Loucy (cell line): ENCODE data around the gene NAXD.

Source experiments
- EZH2phosphoT487 ChIP-seq: fragments of 200-600 bp; IDR thresholded peaks from 2 replicates; pipeline ENCODE4 v1.6.1; 2018; ENCODE audit warnings: antibody characterized with exemption, mild to moderate bottlenecking, moderate library complexity, borderline replicate concordance
- TF ChIP-seq, protein P1 (sequence below): fragments of 200-600 bp; sonication (generic); conservative IDR thresholded peaks from 2 replicates; pipeline ENCODE4 v1.5.1; 2014; ENCODE audit warnings: mild to moderate bottlenecking, antibody characterized with exemption, low read length

DNA sequence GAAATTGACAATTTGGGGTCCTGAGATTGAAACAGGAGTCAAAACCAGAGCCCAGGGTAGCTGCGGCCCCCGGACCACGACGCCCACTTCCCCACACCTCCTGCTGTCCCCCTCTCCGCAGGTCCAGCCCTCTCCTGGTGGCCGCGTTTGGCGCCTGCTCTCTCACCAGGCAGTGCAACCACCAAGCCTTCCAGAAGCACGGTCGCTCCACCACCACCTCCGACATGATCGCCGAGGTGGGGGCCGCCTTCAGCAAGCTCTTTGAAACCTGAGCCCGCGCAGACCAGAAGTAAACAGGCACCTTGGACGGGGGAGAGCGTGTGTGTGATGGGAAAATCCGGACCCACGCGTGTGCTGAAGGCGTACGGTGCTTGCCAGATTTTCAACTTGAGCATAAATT is 22.9 kb downstream of the NAXD start:
- TF ChIP-seq, protein P1, sequence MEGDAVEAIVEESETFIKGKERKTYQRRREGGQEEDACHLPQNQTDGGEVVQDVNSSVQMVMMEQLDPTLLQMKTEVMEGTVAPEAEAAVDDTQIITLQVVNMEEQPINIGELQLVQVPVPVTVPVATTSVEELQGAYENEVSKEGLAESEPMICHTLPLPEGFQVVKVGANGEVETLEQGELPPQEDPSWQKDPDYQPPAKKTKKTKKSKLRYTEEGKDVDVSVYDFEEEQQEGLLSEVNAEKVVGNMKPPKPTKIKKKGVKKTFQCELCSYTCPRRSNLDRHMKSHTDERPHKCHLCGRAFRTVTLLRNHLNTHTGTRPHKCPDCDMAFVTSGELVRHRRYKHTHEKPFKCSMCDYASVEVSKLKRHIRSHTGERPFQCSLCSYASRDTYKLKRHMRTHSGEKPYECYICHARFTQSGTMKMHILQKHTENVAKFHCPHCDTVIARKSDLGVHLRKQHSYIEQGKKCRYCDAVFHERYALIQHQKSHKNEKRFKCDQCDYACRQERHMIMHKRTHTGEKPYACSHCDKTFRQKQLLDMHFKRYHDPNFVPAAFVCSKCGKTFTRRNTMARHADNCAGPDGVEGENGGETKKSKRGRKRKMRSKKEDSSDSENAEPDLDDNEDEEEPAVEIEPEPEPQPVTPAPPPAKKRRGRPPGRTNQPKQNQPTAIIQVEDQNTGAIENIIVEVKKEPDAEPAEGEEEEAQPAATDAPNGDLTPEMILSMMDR, result no peak
- no peak for TF ChIP-seq EZH2phosphoT487
